ENCODE measurements around the gene LPAR1. TPM values are rescaled to one million over a fixed set of nuclear protein-coding genes. Genes with fewer than 3 reads are reported as not detected.
"Not testable (repeated sequence)": the region's sequence is repeated elsewhere in the genome, so short reads cannot be mapped to it uniquely, and the experiment has no call there.

The LPAR1 gene
- total RNA-seq, result 100 to 1,000 TPM; 146 to 147 TPM
- long read RNA-seq, donor 1, partial matches to known transcripts, result 4 of 82 reads
- long read RNA-seq, donor 1, other reads (novel, unspliced or antisense), result 75 of 82 reads
- long read RNA-seq, donor 2, transcript LPAR1-203 (5 exons, 3,637 nt), result major isoform, 5 of 96 reads
- long read RNA-seq, donor 2, partial matches to known transcripts, result 9 of 96 reads
- long read RNA-seq, donor 2, other reads (novel, unspliced or antisense), result 80 of 96 reads

- intact Hi-C loops (cut with DNase I), result loop anchor here in 1 of 2 donors (10.0 kb wide), 1 partner anchor 394 kb away; no protein-coding TSS in a partner anchor
- peak; percentile 91 for DNase-seq (ENCODE audit: low spot score)
Observed at GRCh38 chr9:111038331-111039230, at the start of gene LPAR1. TSS of gene LPAR1 (minus strand) at chr9:111038470. CDS start at chr9:110972117, 66,353 bp downstream.

- DNase-seq (ENCODE audit: low spot score), result no peak
- intact Hi-C loops (cut with DNase I), result no loop called here
Observed at GRCh38 chr9:111078391-111079038, 40.2 kb upstream of the LPAR1 start.

- intact Hi-C loops (cut with DNase I), result no loop called here
- no peak for DNase-seq (ENCODE audit: low spot score)
Observed at GRCh38 chr9:111076519-111076918, 38.2 kb upstream of the LPAR1 start.

- intact Hi-C loops (cut with DNase I), result no loop called here
- DNase-seq (ENCODE audit: low spot score), result no peak
Observed at GRCh38 chr9:111076042-111076441, 37.8 kb upstream of the LPAR1 start.

- DNase-seq (ENCODE audit: low spot score), result no peak
- intact Hi-C loops (cut with DNase I), result no loop called here
Observed at GRCh38 chr9:111074395-111074794, 36.1 kb upstream of the LPAR1 start.

- intact Hi-C loops (cut with DNase I), result no loop called here
- no peak for DNase-seq (ENCODE audit: low spot score)
Observed at GRCh38 chr9:111069183-111069582, 30.9 kb upstream of the LPAR1 start.

- intact Hi-C loops (cut with DNase I), result no loop called here
- no peak for DNase-seq (ENCODE audit: low spot score)
Observed at GRCh38 chr9:111068771-111069170, 30.5 kb upstream of the LPAR1 start.

- DNase-seq (ENCODE audit: low spot score), result no peak
- intact Hi-C loops (cut with DNase I), result no loop called here
Observed at GRCh38 chr9:111068383-111068730, 30.1 kb upstream of the LPAR1 start.

- no peak for DNase-seq (ENCODE audit: low spot score)
Observed at GRCh38 chr9:111066468-111066867, 28.2 kb upstream of the LPAR1 start.

GRCh38 chr9:111065414-111065813 lies 27.1 kb upstream of the LPAR1 start:
- intact Hi-C loops (cut with DNase I), result no loop called here
- DNase-seq (ENCODE audit: low spot score), result no peak

More at GRCh38 chr9:111066468-111066867, 28.2 kb upstream of the LPAR1 start:
- intact Hi-C loops (cut with DNase I), result no loop called here

GRCh38 chr9:111064160-111064837 lies 26.0 kb upstream of the LPAR1 start:
- intact Hi-C loops (cut with DNase I), result no loop called here
- DNase-seq (ENCODE audit: low spot score), result no peak

- no peak for DNase-seq (ENCODE audit: low spot score)
- intact Hi-C loops (cut with DNase I), result no loop called here
Observed at GRCh38 chr9:111063332-111063731, 25.1 kb upstream of the LPAR1 start.

- intact Hi-C loops (cut with DNase I), result no loop called here
- no peak for DNase-seq (ENCODE audit: low spot score)
Observed at GRCh38 chr9:111058166-111058565, 19.9 kb upstream of the LPAR1 start.

- DNase-seq (ENCODE audit: low spot score), result no peak
- intact Hi-C loops (cut with DNase I), result no loop called here
Observed at GRCh38 chr9:111056538-111056937, 18.3 kb upstream of the LPAR1 start.

GRCh38 chr9:111052791-111053190 lies 14.5 kb upstream of the LPAR1 start:
- DNase-seq (ENCODE audit: low spot score), result no peak
- intact Hi-C loops (cut with DNase I), result no loop called here

- intact Hi-C loops (cut with DNase I), result no loop called here
- DNase-seq (ENCODE audit: low spot score), result no peak
Observed at GRCh38 chr9:111051400-111051799, 13.1 kb upstream of the LPAR1 start.

- DNase-seq (ENCODE audit: low spot score), result no peak
- intact Hi-C loops (cut with DNase I), result no loop called here
Observed at GRCh38 chr9:111050819-111051218, 12.5 kb upstream of the LPAR1 start.

GRCh38 chr9:111047287-111047686 lies 9.0 kb upstream of the LPAR1 start:
- intact Hi-C loops (cut with DNase I), result not testable (repeated sequence)

GRCh38 chr9:111041902-111042301 lies 3.6 kb upstream of the LPAR1 start:
- intact Hi-C loops (cut with DNase I), result no loop called here

More at GRCh38 chr9:111047287-111047686, 9.0 kb upstream of the LPAR1 start:
- DNase-seq (ENCODE audit: low spot score), result not testable (repeated sequence)

GRCh38 chr9:111040494-111040893 lies 2.2 kb upstream of the LPAR1 start:
- intact Hi-C loops (cut with DNase I), result no loop called here

More at GRCh38 chr9:111041902-111042301, 3.6 kb upstream of the LPAR1 start:
- no peak for DNase-seq (ENCODE audit: low spot score)

More at GRCh38 chr9:111040494-111040893, 2.2 kb upstream of the LPAR1 start:
- no peak for DNase-seq (ENCODE audit: low spot score)
